ENCODE results near the gene CEBPZOS.

Gene CEBPZOS

DNA sequence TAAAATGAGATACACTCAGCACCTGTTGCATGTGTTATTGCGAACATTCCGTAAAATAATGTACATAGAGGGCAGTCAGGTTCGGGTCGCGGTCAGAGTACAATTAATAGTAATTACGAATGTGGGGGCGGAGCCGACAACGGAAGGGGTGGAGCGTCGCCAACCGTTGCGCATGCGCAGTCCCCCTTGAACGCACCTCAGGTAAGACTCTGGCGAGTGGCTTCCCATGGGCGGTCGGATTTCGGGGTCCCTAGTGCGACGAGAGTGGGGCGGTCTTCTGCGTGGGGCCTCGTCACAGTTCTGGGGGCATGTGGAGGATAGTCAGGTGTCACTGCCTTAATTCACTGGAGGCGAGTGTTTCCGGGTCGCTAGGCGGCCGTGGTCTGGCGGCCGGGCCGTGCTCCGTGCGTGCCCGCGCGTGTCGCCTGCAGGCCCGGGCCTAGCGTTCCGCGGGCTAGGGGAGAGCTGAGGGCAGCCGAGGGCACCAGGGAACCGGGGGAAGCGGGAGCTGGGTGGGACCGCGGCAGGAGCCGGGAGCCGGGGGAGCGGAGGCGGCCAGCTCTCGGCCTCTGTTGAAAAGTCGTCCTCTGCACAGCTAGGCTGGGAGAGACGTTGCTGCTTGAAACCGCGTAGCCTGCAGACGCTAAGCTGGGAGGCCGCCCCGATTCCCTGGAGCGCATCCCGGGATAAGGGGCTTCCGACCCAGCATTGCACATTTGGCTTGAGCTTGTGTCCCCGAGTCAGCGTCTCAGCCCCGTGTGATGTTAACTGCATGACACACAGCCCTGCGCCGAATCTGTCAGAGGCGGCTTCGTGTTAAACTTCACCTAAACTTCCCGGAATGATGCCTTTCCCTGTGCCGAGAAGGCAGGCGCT, at the start of gene CEBPZOS:
Gene CEBPZOS, plus strand, starts transcription at position 177 of the 876 bp plus-strand sequence. CDS start 3,209 bp downstream, outside the sequence.
- peak; percentile 89 for DNase-seq

GRCh38 chr2:37148325-37148724, 48.0 kb upstream of the CEBPZOS start:
- DNase-seq, result no peak

- no peak for DNase-seq
These were observed 46.5 kb upstream of the CEBPZOS start for GRCh38 chr2:37149626-37150322.

DNA sequence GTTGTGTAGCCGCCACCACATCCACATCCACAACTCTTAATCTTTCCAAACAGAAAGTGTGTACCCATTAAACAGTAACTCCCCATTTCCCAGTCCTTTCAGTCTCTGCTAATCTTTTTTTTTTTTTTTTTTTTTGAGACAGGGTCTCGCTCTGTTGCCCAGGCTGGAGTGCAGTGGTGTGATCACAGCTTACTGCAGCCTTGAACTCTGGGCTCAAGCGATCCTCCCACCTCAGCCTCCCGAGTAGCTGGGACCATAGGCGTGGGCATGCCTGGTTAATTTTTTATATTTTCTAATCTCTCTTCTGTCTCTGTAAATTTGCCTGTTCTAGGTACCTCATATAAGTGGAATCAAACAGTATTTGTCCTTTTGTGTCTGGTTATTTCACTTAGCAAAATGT, 43.1 kb upstream of the CEBPZOS start:
- no peak for DNase-seq

- DNase-seq, result no peak
These were observed 41.5 kb upstream of the CEBPZOS start for GRCh38 chr2:37154785-37155184.

DNA sequence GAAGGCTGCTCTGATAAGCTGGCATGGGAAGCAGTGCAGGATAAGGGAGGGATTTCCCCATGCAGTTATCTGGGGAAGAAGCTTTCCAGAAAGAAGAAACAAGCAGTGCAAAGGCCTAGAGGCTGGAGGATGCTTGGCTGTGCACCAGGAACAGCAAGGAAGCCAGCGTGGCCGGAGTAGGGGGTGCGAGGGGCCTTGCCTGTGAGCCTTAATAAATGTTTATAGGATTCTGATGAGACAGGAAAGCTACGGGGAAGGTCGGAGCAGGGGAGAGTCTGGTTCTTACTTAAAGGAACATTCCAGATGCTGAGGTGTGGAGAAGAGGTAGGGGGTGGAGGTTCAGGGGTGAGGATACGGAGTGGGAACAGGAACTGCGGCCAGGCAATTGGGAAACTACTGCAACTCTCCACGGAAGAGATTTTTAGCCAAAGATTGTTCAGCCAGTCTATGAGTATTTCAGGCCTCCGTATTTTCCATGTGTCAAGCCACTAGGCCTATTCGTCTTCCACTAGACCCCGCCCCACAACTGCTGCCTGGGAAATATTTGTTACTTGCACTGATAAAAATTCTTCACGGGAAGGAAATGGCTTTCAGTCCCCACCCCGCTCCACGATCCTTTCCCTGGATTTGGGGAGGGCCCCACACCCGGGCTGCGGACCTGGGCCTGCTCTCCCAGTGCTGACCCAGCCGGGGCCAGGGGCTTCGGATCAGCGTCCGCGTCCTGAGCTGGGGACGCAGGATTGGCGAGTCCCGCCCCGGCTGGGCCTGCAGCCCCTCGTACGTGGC, 40.0 kb upstream of the CEBPZOS start:
- DNase-seq, result peak; percentile 24

DNA sequence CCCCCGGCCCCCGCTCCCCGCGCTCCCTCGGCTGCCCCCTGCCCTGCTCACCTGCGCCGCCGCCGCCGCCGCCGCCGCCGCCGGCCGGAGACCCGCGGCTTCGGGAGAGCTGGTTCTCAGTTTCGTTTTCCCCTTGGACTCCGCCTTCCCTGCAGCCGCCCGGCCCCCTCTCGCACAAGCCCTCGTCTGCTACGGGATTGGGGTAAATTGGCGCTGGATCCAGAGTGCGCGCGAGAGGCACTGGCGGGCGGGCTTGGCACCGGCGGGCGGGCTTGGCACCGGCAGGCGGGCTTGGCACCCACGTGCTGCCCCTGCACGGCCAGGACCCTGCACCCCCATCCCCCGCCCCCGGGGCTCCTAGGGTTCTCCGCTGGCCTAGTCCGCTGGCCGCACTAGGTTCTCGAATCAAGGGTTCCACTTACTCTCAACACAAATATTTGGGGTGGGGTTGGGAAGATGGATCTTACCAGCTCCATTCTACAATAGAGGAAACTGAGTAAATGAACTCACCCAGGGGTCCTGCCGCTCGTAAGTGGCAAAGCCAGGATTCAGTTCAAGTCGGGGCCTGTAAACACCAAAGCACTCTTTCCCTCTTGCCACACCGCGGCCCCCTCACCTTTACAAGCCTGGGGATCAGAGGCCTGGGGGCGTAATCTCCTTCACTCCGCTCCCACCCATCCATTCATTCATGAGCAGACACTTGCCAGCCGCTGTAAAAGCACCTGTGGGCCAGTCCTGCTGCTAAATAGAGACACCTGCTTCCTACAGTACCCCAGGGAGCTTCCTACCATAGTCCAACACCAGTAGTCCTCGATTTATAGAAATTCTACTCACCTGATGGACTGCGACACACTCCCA, 39.2 kb upstream of the CEBPZOS start, which contains the start of gene EIF2AK2:
Gene EIF2AK2, minus strand, starts transcription at position 124 of the 858 bp plus-strand sequence. CDS start 9,174 bp downstream, outside the sequence.
- peak; percentile 81 for DNase-seq

- DNase-seq, result no peak
These were observed 31.5 kb upstream of the CEBPZOS start for GRCh38 chr2:37164757-37165156.

GRCh38 chr2:37167636-37168180, 28.6 kb upstream of the CEBPZOS start:
- no peak for DNase-seq

DNA sequence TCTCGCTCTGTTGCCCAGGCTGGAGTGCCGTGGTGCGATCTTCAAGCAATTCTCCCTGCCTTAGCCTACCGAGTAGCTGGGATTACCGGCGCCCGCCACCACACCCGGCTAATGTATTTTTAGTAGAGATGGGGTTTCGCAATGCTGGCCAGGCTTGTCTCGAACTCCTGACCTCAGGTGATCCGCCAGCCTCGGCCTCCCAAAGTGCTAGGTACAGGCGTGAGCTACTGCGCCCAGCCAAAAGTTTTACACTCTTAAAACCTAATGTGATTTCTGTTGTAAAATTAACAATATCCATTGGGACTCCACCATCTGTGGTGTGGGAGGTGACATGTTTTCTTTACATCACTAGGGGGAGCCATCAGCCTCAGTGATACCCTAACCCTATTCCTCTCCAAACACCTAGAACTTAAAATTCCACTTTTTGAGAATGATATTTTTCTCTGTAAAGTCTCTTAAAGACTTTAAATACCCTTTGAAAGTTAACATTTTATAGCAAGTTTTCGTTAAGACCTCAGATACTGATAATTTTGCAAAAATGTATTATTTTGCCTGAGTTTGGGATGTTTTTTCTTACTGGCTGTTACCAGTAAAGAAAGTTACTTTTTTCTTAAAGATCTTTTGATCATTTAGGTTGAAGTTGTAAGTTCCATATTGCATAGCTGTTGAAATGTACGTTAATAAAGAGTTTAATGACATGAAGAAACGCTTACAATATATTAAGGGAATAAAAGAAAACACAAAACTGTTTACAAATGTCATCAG, 27.9 kb upstream of the CEBPZOS start:
- no peak for DNase-seq

- no peak for DNase-seq
These were observed 24.7 kb upstream of the CEBPZOS start for GRCh38 chr2:37171624-37171950.

GRCh38 chr2:37173741-37174140, 22.6 kb upstream of the CEBPZOS start:
- DNase-seq, result no peak

GRCh38 chr2:37180006-37180639, 16.2 kb upstream of the CEBPZOS start:
- no peak for DNase-seq

DNA sequence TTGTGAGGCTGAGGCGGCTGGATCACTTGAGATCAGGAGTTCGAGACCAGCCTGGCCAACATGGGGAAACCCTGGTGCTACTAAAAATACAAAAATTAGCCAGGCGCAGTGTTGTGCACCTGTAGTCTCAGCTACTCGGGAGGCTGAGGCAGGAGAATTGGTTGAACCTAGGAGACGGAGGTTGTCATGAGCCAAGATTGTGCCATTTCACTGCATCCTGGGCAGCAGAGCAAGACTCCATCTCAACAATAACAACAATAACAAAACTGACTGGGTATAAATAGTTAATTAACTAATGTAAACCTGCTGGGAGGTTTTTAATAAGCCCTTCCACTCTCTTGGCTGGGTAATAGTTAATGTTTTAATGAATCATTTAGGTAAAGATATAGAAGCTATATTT, 15.7 kb upstream of the CEBPZOS start:
- no peak for DNase-seq

- DNase-seq, result no peak
These were observed 14.3 kb upstream of the CEBPZOS start for GRCh38 chr2:37181726-37182684.

DNA sequence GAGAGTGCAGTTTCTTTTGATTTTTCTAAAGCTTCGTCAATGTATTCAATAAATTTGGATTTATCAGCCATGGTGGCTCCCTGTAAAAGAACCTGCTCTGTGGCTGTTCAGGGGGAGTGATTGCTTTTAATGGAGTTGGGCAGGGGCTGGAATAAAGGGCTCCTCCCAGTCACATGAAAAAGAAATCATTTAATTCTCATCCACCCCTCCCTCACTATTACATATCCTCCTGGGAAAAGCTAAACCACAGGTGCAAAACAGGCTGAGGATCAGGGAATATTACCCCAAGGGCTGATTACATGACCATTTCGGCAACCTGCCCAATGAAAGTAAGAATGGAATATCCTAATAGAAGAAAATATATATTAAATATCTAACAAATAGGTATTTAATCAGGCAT, 7.7 kb upstream of the CEBPZOS start, which contains the start of gene SULT6B1:
Gene SULT6B1, minus strand, starts transcription at position 101 of the 400 bp plus-strand sequence. Its CDS starts 30 bp downstream, at position 71.
- no peak for DNase-seq

GRCh38 chr2:37189452-37190153, 6.7 kb upstream of the CEBPZOS start:
- DNase-seq, result no peak

DNA sequence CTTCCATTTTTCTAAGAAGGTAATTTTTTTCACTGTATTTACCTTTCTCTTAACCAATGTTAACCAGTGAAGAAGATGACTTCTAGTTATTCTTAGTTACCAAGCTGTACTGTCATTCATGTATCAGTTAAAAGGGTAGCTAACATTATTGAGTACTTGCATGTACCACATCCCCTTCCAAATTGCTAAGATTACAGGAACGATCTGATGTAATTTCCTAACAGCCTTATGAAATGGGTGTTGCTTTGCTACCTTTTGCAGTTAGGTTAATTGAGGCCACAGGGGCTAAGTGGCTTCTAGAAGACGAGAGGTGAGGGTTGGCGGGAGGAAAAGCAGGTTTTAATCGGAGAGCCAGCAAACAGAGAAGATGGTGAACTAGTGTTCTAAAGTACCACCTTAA, 6.0 kb upstream of the CEBPZOS start:
- DNase-seq, result no peak

DNA sequence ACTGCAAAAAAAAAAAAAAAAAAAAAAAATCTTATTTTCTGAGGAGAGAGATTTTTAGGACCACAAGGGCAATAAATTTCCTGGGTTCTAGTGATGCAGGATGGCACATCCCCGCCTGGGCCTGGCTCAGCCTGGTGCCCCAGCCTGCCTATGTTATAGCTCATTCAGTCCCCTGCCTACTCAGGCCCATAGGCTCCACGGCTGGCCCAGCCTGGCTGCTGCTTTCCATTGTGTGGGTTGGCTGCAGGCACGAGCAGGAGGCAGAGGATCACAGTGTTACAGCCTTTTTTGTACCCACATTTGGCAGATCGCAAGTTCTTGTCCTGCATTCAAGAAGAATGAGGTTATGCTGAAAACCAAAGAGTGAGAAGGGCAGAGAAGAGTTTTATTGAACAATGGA, 5.0 kb upstream of the CEBPZOS start:
- no peak for DNase-seq

Measured in activated CD4-positive, alpha-beta T cell treated with anti-CD3 and anti-CD28 coated beads, Interleukin-2, amount 50 U/mL, for 1 hour (primary cell).